Stomach smooth muscle (tissue), 2 donors: ENCODE measurements around the gene STX10.

Experiments
- H3K27ac ChIP-seq: one replicate; pipeline ENCODE4 v1.7.0; 2013; ENCODE audit warnings: mild to moderate bottlenecking, low read length, inconsistent platforms
- H3K27me3 ChIP-seq, 2 donors: one replicate each; pipeline ENCODE4 v1.7.0; 2013; ENCODE audit warnings: low read length in 2 of 2; ENCODE audit not compliant: insufficient read depth in 2 of 2, control insufficient read depth in 1 of 2
- H3K36me3 ChIP-seq, 2 donors: one replicate each; pipeline ENCODE4 v1.7.0; 2013; ENCODE audit warnings: low read length in 2 of 2; ENCODE audit not compliant: control insufficient read depth in 2 of 2, insufficient read depth in 2 of 2
- H3K4me1 ChIP-seq: one replicate; pipeline ENCODE4 v1.7.0; 2013; ENCODE audit warnings: low read length; ENCODE audit not compliant: control insufficient read depth, insufficient read depth
- H3K4me3 ChIP-seq, 2 donors: one replicate each; pipeline ENCODE4 v1.7.0; 2013; ENCODE audit warnings: low read length in 2 of 2
- H3K9ac ChIP-seq, 2 donors: one replicate each; pipeline ENCODE4 v1.7.0; 2013; ENCODE audit warnings: low read length in 2 of 2, mild to moderate bottlenecking in 1 of 2
- H3K9me3 ChIP-seq, 2 donors: one replicate each; pipeline ENCODE4 v1.7.0; 2013; ENCODE audit warnings: low read length in 2 of 2; ENCODE audit not compliant: control insufficient read depth in 2 of 2
- donor health status: healthy.
- donor health status: Pancreatic carcinoma.

STX10 gene

GRCh38 chr19:13127051-13127450 lies 23.1 kb downstream of the STX10 start:
- no peaks in the 10 kb centered on the region for H3K36me3 ChIP-seq
- H3K4me1 ChIP-seq, result no peaks in the 10 kb centered on the region

GRCh38 chr19:13122980-13123957 lies 26.9 kb downstream of the STX10 start:
- Histone ChIP-seq H3K4me1 (peaks cover 21% of the 10 kb centered on the region), H3K4me3 (no peak overlapping the region), H3K27me3 (no peaks in the 10 kb centered on the region), H3K27ac (no peak overlapping the region), H3K9me3 (no peaks in the 10 kb centered on the region), H3K36me3 (no peaks in the 10 kb centered on the region), H3K9ac (no peak overlapping the region)

More at GRCh38 chr19:13127051-13127450, 23.1 kb downstream of the STX10 start:
- Histone ChIP-seq H3K4me3 (no peak overlapping the region), H3K9ac (no peak overlapping the region), H3K9me3 (no peaks in the 10 kb centered on the region), H3K27ac (no peak overlapping the region), H3K27me3 (no peaks in the 10 kb centered on the region)

GRCh38 chr19:13122275-13122878 lies 27.8 kb downstream of the STX10 start:
- H3K36me3 ChIP-seq, result no peaks in the 10 kb centered on the region

GRCh38 chr19:13121551-13122274 lies 28.5 kb downstream of the STX10 start:
- H3K9ac ChIP-seq, result no peak overlapping the region
- H3K27ac ChIP-seq, result no peak overlapping the region
- H3K36me3 ChIP-seq, result no peaks in the 10 kb centered on the region
- H3K4me1 ChIP-seq, result peaks cover 31% of the 10 kb centered on the region
- H3K27me3 ChIP-seq, result no peaks in the 10 kb centered on the region
- H3K4me3 ChIP-seq, result no peak overlapping the region
- H3K9me3 ChIP-seq, result no peaks in the 10 kb centered on the region

More at GRCh38 chr19:13122275-13122878, 27.8 kb downstream of the STX10 start:
- Histone ChIP-seq H3K9me3 (no peaks in the 10 kb centered on the region), H3K4me3 (no peak overlapping the region), H3K4me1 (peaks cover 25% of the 10 kb centered on the region), H3K9ac (no peak overlapping the region), H3K27me3 (no peaks in the 10 kb centered on the region), H3K27ac (no peak overlapping the region)

- Histone ChIP-seq H3K9me3 (no peaks in the 10 kb centered on the region), H3K4me1 (peaks cover 36% of the 10 kb centered on the region), H3K36me3 (no peaks in the 10 kb centered on the region), H3K9ac (no peak overlapping the region), H3K4me3 (no peak overlapping the region), H3K27me3 (no peaks in the 10 kb centered on the region), H3K27ac (no peak overlapping the region)
Observed at GRCh38 chr19:13120817-13121216, 29.4 kb downstream of the STX10 start.

- Histone ChIP-seq H3K4me1 (peaks cover 41% of the 10 kb centered on the region), H3K9ac (peak overlapping the region; percentile 58 to 73), H3K4me3 (peak overlapping the region; percentile 25 to 83), H3K27me3 (no peaks in the 10 kb centered on the region), H3K27ac (no peak overlapping the region), H3K9me3 (no peaks in the 10 kb centered on the region), H3K36me3 (no peaks in the 10 kb centered on the region)
Observed at GRCh38 chr19:13120031-13120430, 30.1 kb downstream of the STX10 start.

GRCh38 chr19:13119627-13120026 lies 30.5 kb downstream of the STX10 start:
- Histone ChIP-seq H3K9ac (peak overlapping the region; percentile 58 to 73), H3K36me3 (no peaks in the 10 kb centered on the region), H3K4me1 (peaks cover 41% of the 10 kb centered on the region), H3K9me3 (no peaks in the 10 kb centered on the region), H3K4me3 (peak overlapping the region; percentile 52 to 83), H3K27me3 (no peaks in the 10 kb centered on the region), H3K27ac (no peak overlapping the region)

- Histone ChIP-seq H3K4me1 (peaks cover 41% of the 10 kb centered on the region), H3K27me3 (no peaks in the 10 kb centered on the region), H3K4me3 (peak overlapping the region; percentile 52 to 83), H3K27ac (no peak overlapping the region), H3K9ac (peak overlapping the region; percentile 62 to 73), H3K36me3 (no peaks in the 10 kb centered on the region), H3K9me3 (no peaks in the 10 kb centered on the region)
Observed at GRCh38 chr19:13118424-13119193, 31.6 kb downstream of the STX10 start.

GRCh38 chr19:13117772-13118423 lies 32.3 kb downstream of the STX10 start, which contains the start of gene NACC1:
TSS of gene NACC1 (plus strand) at chr19:13118264. CDS start at chr19:13135208, 16,944 bp downstream.
- Histone ChIP-seq H3K9ac (peak within 1 kb of the TSS; percentile 90 to 92), H3K36me3 (peaks cover 0 to under 1% of the 10 kb centered on the region in 2 donors), H3K4me1 (peaks cover 41% of the 10 kb centered on the region), H3K27ac (peak within 1 kb of the TSS; percentile 69), H3K9me3 (no peaks in the 10 kb centered on the region), H3K27me3 (no peaks in the 10 kb centered on the region), H3K4me3 (peak within 1 kb of the TSS; percentile 98 to 99)
